Measurements from ENCODE around the gene UBE2G1.

UBE2G1 gene

GRCh38 chr17:4234401-4234800 lies 132.1 kb downstream of the UBE2G1 start:
- DNase-seq (ENCODE audit: low spot score) = no peak
- in situ Hi-C loops (cut with MboI; ENCODE audit: low sequenced_read_pairs, unreplicated experiment) = no loop called here
- TF ChIP-seq, protein P1, sequence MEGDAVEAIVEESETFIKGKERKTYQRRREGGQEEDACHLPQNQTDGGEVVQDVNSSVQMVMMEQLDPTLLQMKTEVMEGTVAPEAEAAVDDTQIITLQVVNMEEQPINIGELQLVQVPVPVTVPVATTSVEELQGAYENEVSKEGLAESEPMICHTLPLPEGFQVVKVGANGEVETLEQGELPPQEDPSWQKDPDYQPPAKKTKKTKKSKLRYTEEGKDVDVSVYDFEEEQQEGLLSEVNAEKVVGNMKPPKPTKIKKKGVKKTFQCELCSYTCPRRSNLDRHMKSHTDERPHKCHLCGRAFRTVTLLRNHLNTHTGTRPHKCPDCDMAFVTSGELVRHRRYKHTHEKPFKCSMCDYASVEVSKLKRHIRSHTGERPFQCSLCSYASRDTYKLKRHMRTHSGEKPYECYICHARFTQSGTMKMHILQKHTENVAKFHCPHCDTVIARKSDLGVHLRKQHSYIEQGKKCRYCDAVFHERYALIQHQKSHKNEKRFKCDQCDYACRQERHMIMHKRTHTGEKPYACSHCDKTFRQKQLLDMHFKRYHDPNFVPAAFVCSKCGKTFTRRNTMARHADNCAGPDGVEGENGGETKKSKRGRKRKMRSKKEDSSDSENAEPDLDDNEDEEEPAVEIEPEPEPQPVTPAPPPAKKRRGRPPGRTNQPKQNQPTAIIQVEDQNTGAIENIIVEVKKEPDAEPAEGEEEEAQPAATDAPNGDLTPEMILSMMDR (IDR thresholded peaks at IDR 0.05; ENCODE audit: borderline replicate concordance, control extremely low read depth, extremely low read depth, insufficient read depth, missing control alignments) = no peak

DNA sequence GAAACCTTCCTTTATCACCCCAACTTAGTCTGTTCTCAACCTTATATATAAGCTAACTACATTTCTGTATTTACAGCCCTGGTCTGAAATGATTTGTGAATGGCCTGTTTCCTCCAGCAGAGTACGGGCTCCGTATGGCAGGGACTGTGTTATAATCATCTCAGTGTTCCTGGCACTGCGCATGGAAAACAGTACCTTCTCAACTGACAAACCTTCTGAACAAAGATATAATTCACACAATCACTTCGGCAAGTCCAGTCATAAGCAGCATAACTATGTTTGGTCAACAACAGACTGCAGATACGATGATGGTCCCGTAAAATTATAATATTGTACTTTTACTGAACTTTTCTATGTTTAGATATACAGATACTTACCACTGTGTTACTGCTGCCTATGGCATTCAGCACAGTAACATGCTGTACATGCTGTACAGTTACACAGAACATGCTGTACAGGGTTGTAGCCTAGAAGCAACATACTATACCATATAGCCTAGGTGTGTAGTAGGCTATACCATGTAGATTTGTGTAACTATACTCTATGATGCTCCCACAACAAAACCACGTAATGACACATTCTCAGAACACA lies 132.7 kb downstream of the UBE2G1 start:
- TF ChIP-seq, protein P1 (IDR thresholded peaks at IDR 0.05; ENCODE audit: borderline replicate concordance, control extremely low read depth, extremely low read depth, insufficient read depth, missing control alignments) = no peak
- no peak for DNase-seq (ENCODE audit: low spot score)
- in situ Hi-C loops (cut with MboI; ENCODE audit: low sequenced_read_pairs, unreplicated experiment) = no loop called here

- TF ChIP-seq, protein P1 (IDR thresholded peaks at IDR 0.05; ENCODE audit: borderline replicate concordance, control extremely low read depth, extremely low read depth, insufficient read depth, missing control alignments) = no peak
- DNase-seq (ENCODE audit: low spot score) = no peak
- in situ Hi-C loops (cut with MboI; ENCODE audit: low sequenced_read_pairs, unreplicated experiment) = no loop called here
These were observed 134.2 kb downstream of the UBE2G1 start for GRCh38 chr17:4232168-4232813.

- in situ Hi-C loops (cut with MboI; ENCODE audit: low sequenced_read_pairs, unreplicated experiment) = no loop called here
- no peak for DNase-seq (ENCODE audit: low spot score)
- TF ChIP-seq, protein P1 (IDR thresholded peaks at IDR 0.05; ENCODE audit: borderline replicate concordance, control extremely low read depth, extremely low read depth, insufficient read depth, missing control alignments) = no peak
These were observed 136.6 kb downstream of the UBE2G1 start for GRCh38 chr17:4229627-4230541.

- in situ Hi-C loops (cut with MboI; ENCODE audit: low sequenced_read_pairs, unreplicated experiment) = no loop called here
These were observed 144.4 kb downstream of the UBE2G1 start for GRCh38 chr17:4221899-4222659.

More at GRCh38 chr17:4221899-4222659, 144.4 kb downstream of the UBE2G1 start:
- DNase-seq (ENCODE audit: low spot score) = no peak
- TF ChIP-seq, protein P1 (IDR thresholded peaks at IDR 0.05; ENCODE audit: borderline replicate concordance, control extremely low read depth, extremely low read depth, insufficient read depth, missing control alignments) = no peak

Data from GM13976 (cell line).